Measurements from ENCODE around the gene NEUROD2. TPM values are rescaled to one million over a fixed set of nuclear protein-coding genes. Genes with fewer than 3 reads are reported as not detected.

Gene NEUROD2
- total RNA-seq, 1 donor from 2014 or later = not detected

DNA sequence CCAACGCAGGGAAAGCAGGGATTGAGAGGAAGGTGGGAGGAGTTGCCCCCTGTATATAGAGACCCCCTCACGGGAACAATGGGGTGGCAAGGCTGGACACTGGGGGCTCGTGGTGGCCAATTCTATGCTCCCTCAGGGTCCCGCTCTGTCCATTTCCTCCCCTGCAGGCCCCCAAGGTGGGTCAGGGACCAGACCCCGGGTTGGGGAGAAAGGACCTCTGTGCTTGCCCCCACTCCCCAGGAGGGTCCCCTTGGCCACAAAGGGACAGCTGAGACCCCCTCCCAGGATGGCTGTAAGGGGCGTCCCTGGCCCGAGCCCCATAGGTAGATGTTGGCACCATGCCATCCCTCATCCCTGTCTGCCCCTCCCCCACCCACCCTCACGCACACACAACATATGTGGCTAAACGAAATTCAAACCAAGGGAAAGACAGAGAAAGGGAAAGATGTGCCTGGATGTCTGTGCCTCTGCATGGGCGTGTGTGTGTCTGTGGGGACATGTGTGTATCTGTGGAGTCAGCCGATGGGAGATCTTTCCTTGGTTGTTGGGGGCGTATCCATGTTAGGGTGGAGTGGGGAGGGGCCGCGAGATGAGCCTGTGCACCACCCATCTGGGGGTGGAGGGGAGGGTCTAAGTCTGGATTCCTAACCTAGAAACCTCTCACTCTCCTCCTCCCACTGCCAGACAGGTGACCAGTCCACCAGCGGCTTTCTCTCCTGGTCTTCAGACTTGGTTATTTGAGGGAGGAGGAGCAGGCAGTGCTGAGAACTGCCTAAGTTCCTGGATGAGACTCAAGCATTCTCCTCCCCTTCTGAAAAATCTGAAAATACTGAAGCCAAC is 642 bp upstream of the NEUROD2 start:
- intact Hi-C loops (cut with DNase I) = no loop called here
- ATAC-seq (no peak), DNase-seq (ENCODE audit: missing footprints) (no peak)

DNA sequence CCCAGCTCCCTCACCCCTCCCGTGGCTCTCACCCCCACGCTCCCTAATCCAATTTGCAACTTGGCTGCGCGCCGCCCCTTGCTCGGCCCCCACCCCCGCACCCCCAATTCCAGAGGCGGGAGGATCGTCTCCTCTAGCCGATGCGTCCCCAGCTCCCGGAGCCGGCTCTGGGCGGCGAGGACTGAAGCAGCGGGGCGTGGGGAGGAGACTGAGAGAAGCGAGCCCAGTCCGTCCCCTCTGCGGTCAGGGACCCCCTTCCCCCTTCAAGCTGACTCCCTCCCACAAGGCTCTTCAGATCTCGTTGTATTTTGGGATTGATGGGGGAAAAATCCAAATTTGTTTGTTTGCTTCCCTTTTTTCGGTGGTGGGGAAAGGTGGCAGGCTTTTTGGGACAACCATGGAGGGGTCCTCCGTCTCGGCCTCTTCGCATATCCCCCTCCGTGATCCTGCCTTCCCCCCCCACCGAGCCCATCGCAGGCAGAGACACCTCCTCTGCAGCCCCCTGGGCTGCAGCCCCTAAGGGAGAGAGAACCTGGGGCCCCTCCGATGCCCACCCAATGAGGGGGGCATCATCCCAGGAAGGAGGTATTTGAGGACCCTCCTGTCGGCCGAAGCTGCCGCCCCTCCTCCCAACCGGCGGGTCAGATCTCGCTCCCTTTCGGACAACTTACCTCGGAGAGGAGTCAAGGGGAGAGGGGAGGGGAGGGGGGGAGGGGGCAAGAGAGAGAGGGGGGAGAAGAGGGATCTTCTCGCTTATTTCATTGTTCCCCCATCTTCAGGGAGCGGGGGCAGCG is 466 bp downstream of the NEUROD2 start:
- intact Hi-C loops (cut with DNase I) = no loop called here
- ATAC-seq = no peak
- DNase-seq (ENCODE audit: missing footprints) = no peak

DNA sequence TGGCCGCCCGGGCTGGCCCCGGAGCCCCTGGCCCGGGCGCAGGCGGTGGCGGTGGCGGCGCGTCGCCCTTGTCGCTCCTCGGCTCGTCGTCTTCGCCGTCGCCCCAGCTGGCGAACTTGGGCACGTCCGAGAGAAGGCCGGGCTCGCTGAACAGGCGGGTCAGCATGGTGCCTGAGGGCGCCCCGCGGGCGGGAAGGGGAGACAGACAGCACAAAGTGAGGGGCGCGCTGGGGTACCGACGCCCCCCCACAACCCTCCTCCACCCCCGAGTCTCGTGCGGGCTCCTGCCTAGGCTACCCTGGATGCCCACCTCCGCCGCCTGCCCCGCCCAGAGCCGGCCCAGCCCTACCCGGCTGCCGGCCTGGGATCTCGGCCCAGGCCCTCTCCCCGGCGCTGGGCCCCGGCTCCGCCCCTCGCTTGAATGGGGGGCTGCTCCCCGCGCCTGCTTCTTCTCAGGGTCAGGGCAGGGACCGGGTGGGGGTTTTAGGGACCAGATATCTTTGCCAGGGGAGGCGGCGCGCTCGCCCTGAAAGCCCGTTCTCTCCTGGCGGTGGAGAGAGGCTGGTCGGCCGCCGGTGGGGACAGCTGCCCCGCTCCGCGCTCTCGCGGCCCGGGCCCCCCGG is 1.2 kb downstream of the NEUROD2 start:
- intact Hi-C loops (cut with DNase I) = no loop called here
- ATAC-seq = no peak
- DNase-seq (ENCODE audit: missing footprints) = peak; percentile 64

DNA sequence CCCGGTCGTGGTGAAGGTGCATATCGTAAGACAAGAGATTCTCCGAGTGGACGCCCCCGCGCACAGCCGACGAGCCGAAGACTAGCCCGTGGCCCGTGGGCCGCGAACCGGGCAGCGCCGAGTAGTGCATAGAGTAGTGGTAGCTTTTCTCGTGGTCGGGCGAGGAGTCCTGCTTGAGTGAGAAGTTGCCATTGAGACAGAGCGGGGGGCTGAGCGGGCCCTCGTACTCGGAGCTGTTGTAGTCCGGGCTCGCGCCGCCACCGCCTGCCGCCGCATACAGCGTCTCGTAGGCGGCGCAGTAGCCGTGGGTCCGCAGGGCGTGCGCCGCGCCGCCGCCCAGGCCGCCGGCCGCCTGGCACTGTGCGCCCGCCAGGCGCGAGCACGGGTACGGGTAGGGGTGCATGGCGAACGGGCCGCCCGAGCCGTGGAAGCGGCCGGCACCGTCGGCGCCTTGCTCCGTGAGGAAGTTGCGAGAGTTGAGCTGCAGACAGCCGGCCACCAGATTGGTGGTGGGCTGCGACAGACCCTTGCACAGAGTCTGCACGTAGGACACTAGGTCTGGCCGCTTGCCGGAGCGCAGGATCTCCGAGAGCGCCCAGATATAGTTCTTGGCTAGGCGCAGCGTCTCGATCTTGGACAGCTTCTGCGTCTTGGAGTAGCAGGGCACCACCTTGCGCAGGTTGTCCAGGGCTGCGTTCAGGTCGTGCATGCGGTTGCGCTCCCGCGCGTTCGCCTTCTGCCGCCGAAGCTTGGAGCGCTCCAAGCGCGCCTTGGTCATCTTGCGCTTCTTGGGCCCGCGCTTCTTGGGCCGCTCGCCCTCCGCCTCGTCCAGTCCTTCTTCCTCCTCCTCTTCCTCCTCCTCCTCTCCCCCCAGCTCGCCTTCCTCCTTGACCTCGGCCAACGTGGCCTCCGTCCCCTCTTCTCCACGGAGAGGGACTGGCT is 2.0 kb downstream of the NEUROD2 start:
- intact Hi-C loops (cut with DNase I) = no loop called here
- DNase-seq (ENCODE audit: missing footprints) = peak; percentile 65
- peak; percentile 17 for ATAC-seq

DNA sequence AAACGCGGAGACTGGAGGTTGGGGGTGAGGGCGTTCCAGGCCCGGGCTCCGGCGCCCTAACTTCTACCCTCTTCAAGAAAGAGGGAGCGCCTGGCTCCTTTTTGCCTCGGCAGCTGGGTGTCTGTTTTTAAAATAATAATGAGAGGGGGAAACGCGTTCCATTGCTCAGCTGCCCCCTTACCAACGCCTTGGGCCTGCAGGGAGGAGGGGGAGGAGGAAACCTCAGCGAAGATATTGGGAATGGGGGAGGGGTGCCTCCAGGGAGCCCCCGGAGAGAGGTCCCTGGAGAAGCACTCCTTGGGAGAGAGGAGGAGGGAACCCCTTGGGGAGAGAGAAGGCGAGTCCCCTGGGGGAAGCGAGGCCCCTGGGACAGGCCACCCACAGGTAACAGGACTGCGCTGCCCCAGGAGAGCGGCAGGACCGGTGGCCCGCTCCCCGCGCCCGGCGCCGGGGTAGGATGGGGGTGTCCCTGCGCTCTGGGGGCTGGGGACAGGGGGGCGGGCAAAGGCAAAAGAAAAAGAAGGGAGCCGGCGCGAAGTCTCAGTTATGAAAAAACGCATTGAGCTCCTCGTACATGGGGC is 2.7 kb downstream of the NEUROD2 start:
- intact Hi-C loops (cut with DNase I) = no loop called here
- ATAC-seq (no peak), DNase-seq (ENCODE audit: missing footprints) (no peak)

- DNase-seq (ENCODE audit: missing footprints) (no peak), ATAC-seq (no peak)
- intact Hi-C loops (cut with DNase I) = no loop called here
Observed at GRCh38 chr17:39603304-39604016, 4.3 kb downstream of the NEUROD2 start.

DNA sequence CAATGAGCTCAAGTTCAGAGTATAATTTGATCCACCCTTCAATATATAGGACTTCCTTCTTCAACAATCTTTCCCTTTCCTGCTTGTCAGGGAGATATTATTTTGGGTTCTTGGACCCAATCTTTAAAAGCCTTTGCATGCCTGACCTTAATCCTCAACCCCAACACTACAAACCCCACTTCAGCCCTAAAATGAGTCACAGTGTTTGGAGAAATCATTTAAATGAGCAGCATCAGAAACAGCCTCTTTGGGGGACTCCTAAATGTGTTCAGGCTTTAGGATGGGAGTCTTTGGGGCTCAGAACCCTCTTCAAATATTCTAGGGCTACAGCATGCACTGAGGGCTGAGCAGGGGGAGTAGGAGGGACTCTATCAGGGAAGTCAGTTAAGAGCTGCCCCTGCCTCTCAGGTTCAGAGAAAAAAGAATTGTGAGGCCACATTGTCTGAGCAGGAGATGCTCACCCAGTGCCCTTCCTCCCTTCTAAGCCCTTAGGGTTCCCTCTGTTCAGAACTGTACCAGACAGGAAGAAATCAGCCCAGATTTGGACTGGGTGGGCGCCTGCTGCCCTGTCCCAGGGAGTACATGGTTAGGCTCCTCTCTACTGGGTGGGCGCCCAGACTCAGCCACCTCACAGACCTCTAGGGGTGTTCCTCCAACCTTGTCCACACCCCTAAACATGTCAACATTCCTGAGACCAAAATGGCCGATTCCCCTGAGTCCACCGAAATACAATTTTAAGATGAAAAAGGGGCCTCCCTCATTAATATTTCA is 5.0 kb downstream of the NEUROD2 start:
- no peak for ATAC-seq
- DNase-seq (ENCODE audit: missing footprints) = no peak
- intact Hi-C loops (cut with DNase I) = no loop called here

DNA sequence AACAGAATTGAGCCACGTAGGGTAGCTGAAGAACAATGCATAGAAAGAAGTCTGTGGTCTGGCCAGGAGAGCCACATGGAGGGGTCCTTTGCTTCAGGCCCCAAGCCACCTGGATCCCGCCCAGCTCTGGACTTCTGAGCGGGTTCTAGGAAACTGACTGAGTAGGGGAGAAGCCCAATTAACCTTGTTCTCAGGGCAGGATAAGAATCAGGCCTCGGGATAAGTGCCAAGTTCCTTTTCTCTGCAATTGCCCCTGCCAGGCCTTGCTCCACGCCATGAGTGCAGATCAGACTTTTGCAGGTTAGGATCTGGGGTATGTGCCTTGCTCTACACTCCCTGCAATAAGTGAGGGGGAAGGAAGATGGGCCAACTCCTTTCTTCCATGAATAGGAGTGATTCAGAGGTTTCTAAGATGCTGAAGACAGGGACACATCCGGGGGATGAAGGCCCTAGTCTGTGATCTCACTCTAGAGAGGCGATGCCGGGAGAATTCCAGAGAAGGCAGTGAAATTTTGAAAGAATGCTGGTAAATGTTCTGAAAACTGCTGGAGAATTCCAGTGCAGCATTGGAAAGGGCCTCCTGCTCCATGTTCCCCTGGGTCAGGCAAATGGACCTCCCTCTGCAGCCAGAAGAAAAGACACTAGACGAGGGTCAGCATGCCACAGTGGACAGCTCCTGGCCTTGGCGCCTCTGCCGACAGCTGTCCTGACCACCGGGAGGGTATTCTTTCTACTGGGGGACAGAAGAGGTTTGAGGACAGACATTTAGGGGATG is 5.8 kb downstream of the NEUROD2 start:
- DNase-seq (ENCODE audit: missing footprints) = no peak
- no peak for ATAC-seq
- intact Hi-C loops (cut with DNase I) = no loop called here

GRCh38 chr17:39600997-39601597 is 6.6 kb downstream of the NEUROD2 start:
- no peak for DNase-seq (ENCODE audit: missing footprints)
- intact Hi-C loops (cut with DNase I) = no loop called here
- ATAC-seq = no peak

GRCh38 chr17:39600288-39600996 is 7.3 kb downstream of the NEUROD2 start:
- no peak for ATAC-seq

DNA sequence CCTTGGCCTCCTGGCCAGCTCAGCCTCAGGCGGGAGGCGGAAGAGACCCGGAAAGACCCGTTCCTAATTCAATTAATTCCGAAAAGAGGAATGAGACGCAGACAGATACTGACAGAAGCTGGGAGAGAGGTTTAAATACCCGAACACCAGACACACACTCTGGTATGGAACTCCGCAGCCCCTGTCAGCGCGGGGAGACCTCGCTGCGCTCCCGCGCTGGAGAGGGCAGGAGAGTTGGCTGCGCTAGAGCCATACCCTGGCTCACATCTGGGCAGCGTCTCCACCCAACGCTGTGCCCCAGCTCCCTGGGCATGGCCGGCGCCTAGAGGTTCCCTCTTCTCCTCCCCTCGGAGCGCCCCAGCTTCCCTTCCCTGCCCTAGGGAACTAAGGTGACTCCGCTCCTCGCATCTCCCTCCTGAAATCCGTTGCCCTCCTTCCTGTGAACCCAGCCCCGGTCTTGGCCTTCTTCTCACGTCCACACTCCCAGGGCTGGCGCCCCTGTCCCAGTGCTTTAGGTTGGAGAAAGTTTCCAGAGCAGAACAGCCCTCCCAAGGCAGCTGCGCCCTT is 8.0 kb downstream of the NEUROD2 start:
- DNase-seq (ENCODE audit: missing footprints) = no peak
- ATAC-seq = no peak
- intact Hi-C loops (cut with DNase I) = no loop called here

More at GRCh38 chr17:39600288-39600996, 7.3 kb downstream of the NEUROD2 start:
- intact Hi-C loops (cut with DNase I) = no loop called here
- DNase-seq (ENCODE audit: missing footprints) = no peak

DNA sequence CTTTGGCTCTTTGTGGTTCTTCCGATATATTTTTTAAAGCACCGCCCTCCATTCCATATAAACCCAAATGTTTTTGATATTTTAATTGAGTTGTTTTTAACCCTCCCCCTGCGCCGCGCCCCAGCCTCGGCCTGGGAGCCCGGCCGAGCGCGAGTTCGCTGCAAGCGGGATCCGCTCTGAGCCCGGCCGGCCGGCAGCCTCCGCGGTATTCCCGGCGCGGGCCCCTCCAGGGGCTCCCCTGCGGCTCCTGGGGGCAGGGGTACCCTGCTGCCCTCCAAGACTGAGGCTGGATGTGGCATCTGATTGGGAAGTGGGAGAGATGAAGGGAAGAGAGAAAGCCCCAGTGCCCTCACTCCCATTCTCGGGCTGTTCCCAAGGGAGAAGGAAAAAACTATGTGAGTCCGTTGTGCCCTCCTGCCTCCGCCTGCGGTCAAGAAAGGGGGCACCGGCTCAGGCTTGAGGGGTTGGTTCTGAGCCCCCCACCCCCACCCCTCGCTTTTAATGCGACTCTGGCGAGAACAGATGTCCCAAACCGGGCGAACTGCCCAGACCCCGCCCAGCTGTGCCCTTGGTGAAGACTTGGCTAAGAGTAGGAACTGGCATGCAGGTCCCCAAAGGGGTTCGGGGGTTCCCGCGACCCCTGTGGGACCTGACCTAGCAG is 8.6 kb downstream of the NEUROD2 start:
- ATAC-seq (no peak), DNase-seq (ENCODE audit: missing footprints) (no peak)
- intact Hi-C loops (cut with DNase I) = no loop called here

- DNase-seq (ENCODE audit: missing footprints) (no peak), ATAC-seq (no peak)
- intact Hi-C loops (cut with DNase I) = no loop called here
Observed at GRCh38 chr17:39598630-39599003, 9.1 kb downstream of the NEUROD2 start.

DNA sequence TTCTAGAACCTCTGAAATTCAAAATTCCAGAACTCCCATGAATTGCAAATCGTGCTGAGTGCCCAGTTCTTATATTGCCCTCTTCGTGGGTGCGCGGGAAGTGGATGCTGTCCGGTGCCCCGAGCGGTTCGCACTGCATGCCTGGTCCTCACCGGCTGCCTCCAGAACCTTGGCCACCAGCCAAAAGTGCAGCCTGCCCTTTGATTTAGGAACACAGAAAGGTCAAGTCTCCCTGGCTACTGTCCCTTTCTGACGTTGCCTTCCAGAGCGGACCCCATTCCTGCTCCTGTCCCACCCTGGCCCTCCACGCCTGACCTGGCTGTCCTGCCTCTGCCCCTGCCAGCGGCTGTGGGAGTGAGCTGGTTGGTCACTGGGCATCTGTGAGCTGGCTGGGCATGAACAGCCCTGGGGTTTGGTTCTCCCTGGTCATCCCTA is 9.7 kb downstream of the NEUROD2 start:
- DNase-seq (ENCODE audit: missing footprints) = no peak
- intact Hi-C loops (cut with DNase I) = no loop called here
- no peak for ATAC-seq
